ENCODE data around the gene STMN3.

Gene STMN3

DNA sequence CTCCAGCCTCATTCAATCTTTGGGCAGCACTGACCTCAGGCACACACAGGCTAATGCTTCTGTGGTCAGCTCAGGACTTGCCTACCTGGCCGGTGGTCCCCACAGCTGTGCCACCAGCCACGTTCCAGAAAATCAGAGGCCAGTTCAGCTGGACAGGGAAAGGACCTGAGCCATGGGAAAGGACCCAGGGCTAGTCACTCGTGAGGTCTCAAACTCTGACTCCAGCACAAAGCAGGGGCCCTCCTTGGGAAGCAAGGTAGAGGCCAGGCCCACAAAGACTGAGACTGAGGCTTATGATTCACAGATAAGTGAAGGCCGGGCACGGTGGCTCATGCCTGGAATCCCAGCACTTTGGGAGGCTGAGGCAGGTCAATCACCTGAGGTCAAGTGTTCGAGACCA is 56.8 kb downstream of the STMN3 start:
- no peak overlapping the region for H3K27ac ChIP-seq
- TF ChIP-seq ZFX (IDR thresholded peaks at IDR 0.05; ENCODE audit: borderline replicate concordance) (no peak), CTCF (IDR thresholded peaks at IDR 0.05) (no peak)

GRCh38 chr20:63595416-63596127 is 57.7 kb downstream of the STMN3 start:
- TF ChIP-seq ZFX (IDR thresholded peaks at IDR 0.05; ENCODE audit: borderline replicate concordance) (no peak), CTCF (IDR thresholded peaks at IDR 0.05) (no peak)
- no peak overlapping the region for H3K27ac ChIP-seq

GRCh38 chr20:63594043-63594561 is 59.1 kb downstream of the STMN3 start:
- H3K27ac ChIP-seq = no peak overlapping the region
- TF ChIP-seq CTCF (IDR thresholded peaks at IDR 0.05) (no peak), ZFX (IDR thresholded peaks at IDR 0.05; ENCODE audit: borderline replicate concordance) (no peak)

DNA sequence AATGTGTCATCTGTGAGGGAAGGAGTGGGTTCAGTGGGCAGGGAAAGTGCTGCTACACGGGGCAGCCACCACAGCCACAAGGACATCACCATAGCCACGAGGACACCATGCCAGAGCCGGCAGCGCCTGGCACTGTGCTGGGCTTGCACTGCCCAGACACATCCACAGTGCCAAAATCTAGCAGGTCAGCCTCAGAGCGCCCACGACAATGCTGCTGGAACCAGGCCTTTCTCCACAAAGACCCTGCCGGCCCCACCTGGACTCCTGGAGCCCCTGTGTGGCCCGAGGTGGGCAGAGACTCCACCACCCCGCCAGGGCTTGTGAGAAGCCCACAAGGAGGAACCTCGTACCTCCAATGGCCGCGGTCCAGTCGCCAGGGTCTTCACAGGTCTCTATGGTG is 60.6 kb downstream of the STMN3 start:
- TF ChIP-seq CTCF (IDR thresholded peaks at IDR 0.05) = no peak
- TF ChIP-seq ZFX (IDR thresholded peaks at IDR 0.05; ENCODE audit: borderline replicate concordance) = no peak
- H3K27ac ChIP-seq = no peak overlapping the region

DNA sequence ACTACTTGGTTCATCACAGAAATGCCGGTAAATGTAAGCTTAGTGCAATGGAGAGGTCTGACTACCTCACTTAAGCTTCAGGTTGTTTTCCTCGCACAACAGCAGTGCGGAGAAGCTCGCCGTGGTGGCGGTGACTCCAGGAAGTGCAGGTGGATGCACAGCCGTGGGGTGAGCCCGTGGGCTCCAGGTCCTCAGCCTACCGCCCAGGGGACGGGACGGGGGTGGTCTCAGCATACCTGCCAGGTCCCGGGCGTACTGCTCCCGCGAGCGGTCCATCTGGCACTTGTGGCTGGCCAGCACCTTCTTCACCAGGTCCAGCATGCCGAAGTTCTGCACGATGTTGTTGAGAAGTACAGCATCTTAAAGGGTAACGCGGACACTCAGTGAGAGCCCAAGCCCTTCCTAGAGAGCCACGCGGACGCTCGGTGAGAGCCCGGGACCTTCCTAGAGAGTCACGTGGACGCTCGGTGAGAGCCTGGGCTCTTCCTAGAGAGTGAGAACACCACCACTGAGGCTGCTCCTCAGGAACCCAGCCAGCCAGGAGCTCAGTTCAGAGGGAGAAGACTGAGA is 61.4 kb downstream of the STMN3 start:
- no peak for TF ChIP-seq CTCF (IDR thresholded peaks at IDR 0.05)
- TF ChIP-seq ZFX (IDR thresholded peaks at IDR 0.05; ENCODE audit: borderline replicate concordance) = no peak
- no peak overlapping the region for H3K27ac ChIP-seq

- H3K27ac ChIP-seq = no peak overlapping the region
- TF ChIP-seq CTCF (IDR thresholded peaks at IDR 0.05) (no peak), ZFX (IDR thresholded peaks at IDR 0.05; ENCODE audit: borderline replicate concordance) (no peak)
Observed at GRCh38 chr20:63591147-63591533, 62.1 kb downstream of the STMN3 start.
